Activated T-cell treated with anti-CD3 and anti-CD28 coated beads, Interleukin-2, amount 50 U/mL, for 72 hours (primary cell): Measurements from ENCODE around the gene FHL1. TPM values are rescaled to one million over a fixed set of nuclear protein-coding genes. Genes with fewer than 3 reads are reported as not detected.
"Not testable (repeated sequence)": the region's sequence is repeated elsewhere in the genome, so short reads cannot be mapped to it uniquely, and the experiment has no call there.

Experiments used
- ATAC-seq, 2 donors: fragments of 150-1000 bp; cut with Tn5 transposase; replicated peaks in 1 of 2; 2 replicates each; pipeline ENCODE4 v1.10.0; 2021; ENCODE audit warnings: moderate library complexity in 2 of 2, mild to moderate bottlenecking in 1 of 2
- DNase-seq, 2 donors: peaks; one replicate each; pipeline ENCODE4 v3.0.0; 2021 to 2022; ENCODE audit warnings: mixed read lengths in 1 of 2
- H3K27ac Mint-ChIP-seq: one replicate; pipeline ENCODE4 v1.8.0; 2022; ENCODE audit warnings: mild to moderate bottlenecking, moderate library complexity, mixed read lengths
- H3K27me3 Mint-ChIP-seq: one replicate; pipeline ENCODE4 v1.8.0; 2022; ENCODE audit warnings: low read depth, mixed read lengths
- H3K36me3 Mint-ChIP-seq, 2 donors: one replicate each; pipeline ENCODE4 v1.8.0; 2022; ENCODE audit warnings: mixed read lengths in 2 of 2, mild to moderate bottlenecking in 1 of 2; ENCODE audit not compliant: insufficient read depth in 2 of 2
- H3K4me1 Mint-ChIP-seq: one replicate; pipeline ENCODE4 v1.8.0; 2022; ENCODE audit warnings: low read depth, mixed read lengths
- H3K4me3 Mint-ChIP-seq, 2 donors: one replicate each; pipeline ENCODE4 v1.8.0; 2022; ENCODE audit warnings: mild to moderate bottlenecking in 2 of 2, mixed read lengths in 2 of 2, moderate library complexity in 2 of 2
- H3K9me3 Mint-ChIP-seq, 2 donors: one replicate each; pipeline ENCODE4 v1.8.0; 2022; ENCODE audit warnings: mixed read lengths in 2 of 2
- total RNA-seq, 2 donors: library from RNA; stranded (reverse); gene quantifications; one replicate each; pipeline ENCODE4 v1.2.3, GENCODE V29; 2022

The FHL1 gene
- total RNA-seq, 2 donors from 2014 or later: 15.7 to 18.7 TPM

DNA sequence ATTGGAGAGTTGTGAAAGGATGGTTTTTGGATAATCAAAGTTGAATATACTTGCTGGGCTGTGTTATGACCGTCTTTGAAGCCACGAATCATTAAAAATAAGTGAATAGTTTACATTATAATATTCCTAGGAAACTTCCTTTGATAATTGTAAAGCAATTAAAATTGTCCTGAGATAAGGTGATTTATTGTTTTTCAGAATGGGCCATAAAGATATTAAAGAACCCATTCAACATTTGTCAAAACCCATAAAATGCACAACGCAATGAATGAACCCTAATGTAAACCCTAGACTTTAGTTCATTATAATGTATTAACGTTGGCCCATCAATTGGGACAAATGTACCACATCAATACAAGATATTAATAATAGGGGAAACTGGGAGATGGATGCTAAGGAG, 11.4 kb downstream of the FHL1 start:
- Mint-ChIP-seq H3K27ac (no peak overlapping the region), H3K27me3 (peaks cover 18% of the 10 kb centered on the region), H3K4me3 (no peak overlapping the region), H3K4me1 (peaks cover 10% of the 10 kb centered on the region), H3K36me3 (no peaks in the 10 kb centered on the region), H3K9me3 (no peaks in the 10 kb centered on the region)
- ATAC-seq (no peak), DNase-seq (no peak)

DNA sequence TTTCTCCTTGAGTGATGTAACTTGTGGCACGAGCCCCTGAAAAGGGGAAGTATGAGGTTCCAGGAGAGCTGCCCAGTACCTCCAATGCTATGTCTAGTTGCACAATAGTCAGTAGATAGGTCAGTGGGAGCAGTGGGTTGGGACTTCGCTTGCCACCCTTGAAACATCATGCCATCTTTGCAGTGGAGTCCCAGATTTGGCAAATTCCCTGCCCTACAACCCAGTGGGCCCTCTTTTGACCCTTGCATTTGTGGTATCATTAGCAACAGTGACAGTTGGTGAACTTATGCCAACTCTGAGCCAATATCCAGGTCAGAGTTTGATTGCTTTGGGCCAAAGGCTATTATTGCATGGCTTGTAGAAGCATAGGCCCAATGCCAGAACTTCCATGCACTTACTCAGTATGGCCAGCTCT, 12.3 kb downstream of the FHL1 start:
- Mint-ChIP-seq H3K27me3 (peaks cover 18% of the 10 kb centered on the region), H3K27ac (no peak overlapping the region), H3K4me1 (peaks cover 10% of the 10 kb centered on the region), H3K36me3 (no peaks in the 10 kb centered on the region), H3K9me3 (no peaks in the 10 kb centered on the region), H3K4me3 (no peak overlapping the region)
- DNase-seq (no peak), ATAC-seq (no peak)

DNA sequence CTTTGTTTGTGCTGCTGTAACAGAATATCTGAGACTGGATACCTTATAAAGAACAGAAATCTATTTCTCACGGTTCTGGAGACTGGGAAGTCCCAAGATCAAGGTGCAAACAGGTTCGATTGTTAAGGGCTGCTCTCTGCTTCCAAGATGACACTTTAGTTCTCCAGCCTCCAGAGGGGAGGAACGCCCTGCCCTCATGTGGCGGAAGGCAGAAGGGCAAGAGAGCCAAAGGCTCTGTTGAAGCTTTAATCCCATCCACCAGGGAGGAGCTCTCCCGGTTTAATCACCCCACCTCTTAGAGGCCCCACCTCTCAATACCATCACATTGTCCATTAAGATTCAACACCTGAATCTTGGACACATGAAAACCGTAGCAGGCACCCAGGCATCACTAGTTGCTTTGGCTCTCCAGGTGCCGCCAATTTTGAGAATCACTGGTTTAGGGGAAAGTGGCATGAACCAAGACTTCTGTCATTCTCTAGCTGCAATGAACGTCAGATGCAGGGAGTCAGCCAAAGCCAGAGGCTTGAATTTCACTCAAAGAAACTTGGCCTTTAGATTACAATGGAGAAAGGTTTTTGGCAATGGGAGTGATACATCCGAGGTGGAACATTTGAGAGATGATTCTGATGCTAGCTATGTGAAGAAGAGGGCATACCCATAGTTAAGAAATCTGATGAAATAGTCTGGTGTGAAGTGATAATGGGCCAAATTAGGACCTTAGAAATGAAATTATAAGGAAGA, 15.7 kb downstream of the FHL1 start:
- H3K27ac Mint-ChIP-seq: no peak overlapping the region
- H3K9me3 Mint-ChIP-seq: no peaks in the 10 kb centered on the region
- H3K4me3 Mint-ChIP-seq: no peak overlapping the region
- peak; percentile 67 to 68 for ATAC-seq
- DNase-seq: peak; percentile 47 to 53
- H3K36me3 Mint-ChIP-seq: no peaks in the 10 kb centered on the region
- no peaks in the 10 kb centered on the region for H3K4me1 Mint-ChIP-seq
- peaks cover 26% of the 10 kb centered on the region for H3K27me3 Mint-ChIP-seq

DNA sequence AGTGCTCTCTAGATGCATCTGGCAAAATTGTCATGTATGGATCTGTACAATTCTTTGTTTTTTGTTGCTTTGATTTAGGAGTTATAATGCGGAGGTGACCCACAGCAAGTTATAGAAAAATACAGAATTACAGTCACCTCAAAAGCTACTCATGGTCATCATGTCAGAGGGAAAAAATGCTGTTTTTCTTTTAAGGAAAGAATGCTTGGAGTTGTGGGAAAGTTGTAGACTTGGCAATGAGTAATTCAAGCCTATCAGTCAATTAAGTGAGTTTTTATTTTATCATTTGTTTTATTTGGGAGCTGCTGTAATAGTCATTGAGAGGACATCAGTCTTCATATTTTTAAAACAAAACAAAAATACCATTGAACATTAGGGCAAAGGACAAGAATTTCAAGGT, 16.4 kb downstream of the FHL1 start:
- H3K27me3 Mint-ChIP-seq: peaks cover 19% of the 10 kb centered on the region
- H3K9me3 Mint-ChIP-seq: no peaks in the 10 kb centered on the region
- no peak for ATAC-seq
- H3K4me3 Mint-ChIP-seq: no peak overlapping the region
- H3K36me3 Mint-ChIP-seq: no peaks in the 10 kb centered on the region
- DNase-seq: no peak
- no peaks in the 10 kb centered on the region for H3K4me1 Mint-ChIP-seq
- no peak overlapping the region for H3K27ac Mint-ChIP-seq

DNA sequence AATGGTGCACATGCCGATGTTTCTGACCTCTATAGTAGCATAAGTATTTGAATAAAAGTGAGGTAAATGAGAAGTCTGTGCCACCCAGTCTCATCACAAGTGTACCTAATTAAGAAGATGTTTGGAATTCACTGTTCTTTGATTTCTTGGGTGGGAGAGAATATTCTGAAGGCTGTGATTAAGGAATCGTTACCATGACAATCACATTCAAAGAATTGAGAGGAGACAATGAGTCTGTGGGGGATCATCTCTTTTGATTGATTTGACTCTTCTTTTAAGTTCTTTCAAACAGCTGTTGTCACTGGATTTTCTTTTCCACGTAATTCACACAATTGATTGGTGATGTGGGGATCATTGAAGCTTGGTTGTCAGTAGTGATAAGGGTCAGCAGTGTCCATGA, 18.1 kb downstream of the FHL1 start:
- Mint-ChIP-seq H3K27me3 (peaks cover 25% of the 10 kb centered on the region), H3K4me3 (no peak overlapping the region), H3K27ac (no peak overlapping the region), H3K4me1 (no peaks in the 10 kb centered on the region), H3K9me3 (no peaks in the 10 kb centered on the region), H3K36me3 (no peaks in the 10 kb centered on the region)
- DNase-seq (no peak), ATAC-seq (no peak)

DNA sequence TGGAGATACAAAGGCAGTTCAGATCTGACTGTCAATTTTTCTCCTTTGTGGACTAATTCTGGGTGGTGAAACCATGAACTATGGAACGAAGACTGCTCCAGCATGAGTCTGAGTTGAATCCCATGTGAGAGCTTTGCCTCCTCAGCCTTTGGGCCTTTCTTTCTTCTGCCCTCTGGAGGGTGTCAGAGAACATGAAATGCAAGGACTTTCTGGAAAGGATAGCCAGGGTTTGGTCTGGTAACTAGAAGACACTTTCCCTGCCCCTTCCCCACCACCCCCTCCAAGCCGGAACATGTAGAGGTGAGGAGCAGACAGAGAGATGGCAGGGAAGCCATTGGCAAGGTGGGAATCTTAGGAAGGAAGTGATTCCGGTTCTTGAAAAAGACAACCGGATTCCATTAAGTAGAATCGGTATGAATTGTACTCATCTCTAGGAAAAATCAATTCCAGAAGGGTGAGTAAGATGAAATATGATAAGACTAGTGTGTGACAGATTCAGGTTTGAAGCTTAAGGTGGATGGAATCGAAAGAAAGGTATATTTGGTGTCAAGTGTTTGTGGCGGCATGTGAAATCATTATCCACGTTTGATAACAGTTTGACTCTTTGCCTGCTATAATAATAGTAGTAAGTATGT, 19.0 kb downstream of the FHL1 start:
- DNase-seq (no peak), ATAC-seq (no peak)
- no peak overlapping the region for H3K4me3 Mint-ChIP-seq
- H3K4me1 Mint-ChIP-seq: no peaks in the 10 kb centered on the region
- no peaks in the 10 kb centered on the region for H3K9me3 Mint-ChIP-seq
- no peaks in the 10 kb centered on the region for H3K36me3 Mint-ChIP-seq
- no peak overlapping the region for H3K27ac Mint-ChIP-seq
- peaks cover 25% of the 10 kb centered on the region for H3K27me3 Mint-ChIP-seq

DNA sequence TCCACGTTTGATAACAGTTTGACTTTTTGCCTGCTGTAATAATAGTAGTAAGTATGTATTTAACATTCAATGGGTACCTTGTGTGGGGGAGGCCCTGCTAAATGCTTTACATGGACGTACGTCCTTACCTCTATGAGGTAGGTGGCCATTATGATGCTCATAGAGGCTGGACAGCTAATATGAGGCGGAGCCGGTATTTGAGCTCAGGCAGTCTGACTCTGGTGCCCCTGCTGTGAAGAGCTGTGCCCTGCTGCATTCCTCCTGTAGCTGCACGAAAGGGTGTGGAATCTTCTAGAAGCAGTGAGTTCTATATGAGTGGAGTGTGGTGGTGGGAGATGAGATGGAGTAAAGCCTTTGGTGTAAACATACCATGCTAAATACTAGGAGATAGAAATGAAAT, 20.7 kb downstream of the FHL1 start:
- H3K27ac Mint-ChIP-seq, H3K4me3 Mint-ChIP-seq, H3K9me3 Mint-ChIP-seq, ATAC-seq, H3K36me3 Mint-ChIP-seq, H3K4me1 Mint-ChIP-seq, DNase-seq: not testable (repeated sequence)
- H3K27me3 Mint-ChIP-seq: peaks cover 19% of the 10 kb centered on the region

DNA sequence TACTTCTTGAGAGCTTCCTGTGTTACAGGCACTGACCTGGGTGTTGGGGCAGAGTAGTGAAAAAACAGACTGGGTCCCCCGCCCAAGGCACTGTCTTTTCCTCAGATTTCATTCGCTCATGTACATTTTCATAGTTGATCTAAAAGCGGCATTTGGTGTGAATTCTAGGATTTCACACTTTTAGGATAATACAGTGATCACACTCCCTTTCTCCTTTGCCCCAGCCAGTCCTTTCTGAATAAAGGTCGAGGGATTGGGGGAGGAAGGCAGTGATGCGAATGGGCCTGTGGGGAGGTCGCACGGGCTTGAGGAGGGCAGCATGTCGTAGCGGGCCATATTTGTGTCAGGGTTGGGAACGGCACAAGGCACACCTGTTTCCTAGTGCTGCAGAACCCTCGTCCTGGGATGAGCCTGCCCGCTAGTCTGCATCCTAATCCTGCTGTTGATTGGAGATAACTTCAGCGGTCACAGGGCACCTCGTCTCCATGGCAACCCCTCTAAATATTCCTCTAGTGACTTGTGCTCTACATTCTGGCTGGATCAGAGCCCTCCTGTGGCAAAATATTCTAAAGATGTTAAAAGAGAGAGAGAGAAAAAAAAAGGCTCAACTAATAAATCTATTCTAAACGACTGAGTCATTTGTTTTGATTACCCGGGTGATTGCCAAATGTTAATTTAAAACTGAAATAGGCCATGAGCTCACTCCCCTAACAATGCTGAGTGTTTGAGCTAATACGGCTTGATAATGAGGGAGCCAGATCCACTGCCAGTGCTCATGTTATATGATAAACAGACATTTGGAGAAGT, 21.8 kb downstream of the FHL1 start:
- H3K9me3 Mint-ChIP-seq: no peaks in the 10 kb centered on the region
- no peak for DNase-seq
- no peak overlapping the region for H3K27ac Mint-ChIP-seq
- no peaks in the 10 kb centered on the region for H3K4me1 Mint-ChIP-seq
- H3K4me3 Mint-ChIP-seq: no peak overlapping the region
- no peak for ATAC-seq
- H3K36me3 Mint-ChIP-seq: no peaks in the 10 kb centered on the region
- H3K27me3 Mint-ChIP-seq: peaks cover 19% of the 10 kb centered on the region

DNA sequence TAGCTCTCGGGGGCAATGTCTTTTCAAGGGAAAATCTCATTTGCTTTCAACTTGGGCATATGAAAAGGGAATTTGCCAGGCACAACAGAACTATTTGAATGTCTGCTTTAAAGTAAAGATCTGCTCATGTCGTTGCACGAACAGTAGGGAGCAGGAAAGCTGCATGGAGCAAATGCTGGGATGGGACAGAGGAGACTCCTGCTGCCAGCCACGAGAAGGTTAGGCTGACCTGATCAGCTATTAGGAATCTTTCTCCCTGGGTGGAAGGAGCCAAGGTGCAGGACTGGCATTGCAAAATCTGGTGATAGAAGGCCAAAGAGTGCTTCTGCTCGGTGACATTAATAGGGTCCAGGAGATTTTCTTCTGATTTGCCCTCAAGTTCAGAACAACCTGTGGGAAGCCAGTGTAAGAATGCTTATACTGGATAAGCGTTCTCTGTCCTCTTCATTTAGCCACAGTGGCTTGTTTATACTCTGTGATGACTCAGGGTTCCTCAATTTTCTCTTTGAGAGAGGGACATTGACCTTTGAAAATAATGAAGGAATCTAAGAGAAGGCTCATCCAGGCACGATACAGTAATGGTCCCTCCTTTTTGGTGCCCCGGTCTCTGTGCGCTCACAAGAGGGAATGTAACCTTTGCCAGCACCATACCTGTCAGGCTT, 22.9 kb downstream of the FHL1 start:
- no peak for DNase-seq
- no peak for ATAC-seq
- no peaks in the 10 kb centered on the region for H3K9me3 Mint-ChIP-seq
- no peak overlapping the region for H3K27ac Mint-ChIP-seq
- H3K36me3 Mint-ChIP-seq: no peaks in the 10 kb centered on the region
- H3K4me3 Mint-ChIP-seq: no peak overlapping the region
- no peaks in the 10 kb centered on the region for H3K4me1 Mint-ChIP-seq
- peaks cover 16% of the 10 kb centered on the region for H3K27me3 Mint-ChIP-seq

DNA sequence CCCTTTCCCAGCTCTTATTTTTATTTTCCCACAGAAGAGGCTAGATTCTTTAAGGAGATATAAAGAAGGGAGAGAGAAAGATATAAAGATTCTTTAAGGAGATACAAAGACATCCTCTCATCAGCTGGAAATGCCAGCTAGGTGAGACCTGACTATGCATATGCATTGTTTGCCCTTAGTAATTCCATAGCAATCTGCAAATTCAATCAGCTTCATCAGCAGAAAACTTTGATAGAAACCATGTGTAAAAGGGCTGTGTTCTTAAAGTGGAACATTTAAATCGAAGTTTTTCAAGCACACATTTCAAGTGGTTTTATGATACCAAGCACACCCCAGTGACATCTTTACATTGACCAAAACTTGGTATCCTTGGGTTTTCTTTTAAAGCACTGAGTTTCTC, 24.1 kb downstream of the FHL1 start:
- Mint-ChIP-seq H3K4me1 (no peaks in the 10 kb centered on the region), H3K27ac (no peak overlapping the region), H3K4me3 (no peak overlapping the region), H3K9me3 (no peaks in the 10 kb centered on the region), H3K36me3 (no peaks in the 10 kb centered on the region), H3K27me3 (peaks cover 12% of the 10 kb centered on the region)
- ATAC-seq (no peak), DNase-seq (no peak)

DNA sequence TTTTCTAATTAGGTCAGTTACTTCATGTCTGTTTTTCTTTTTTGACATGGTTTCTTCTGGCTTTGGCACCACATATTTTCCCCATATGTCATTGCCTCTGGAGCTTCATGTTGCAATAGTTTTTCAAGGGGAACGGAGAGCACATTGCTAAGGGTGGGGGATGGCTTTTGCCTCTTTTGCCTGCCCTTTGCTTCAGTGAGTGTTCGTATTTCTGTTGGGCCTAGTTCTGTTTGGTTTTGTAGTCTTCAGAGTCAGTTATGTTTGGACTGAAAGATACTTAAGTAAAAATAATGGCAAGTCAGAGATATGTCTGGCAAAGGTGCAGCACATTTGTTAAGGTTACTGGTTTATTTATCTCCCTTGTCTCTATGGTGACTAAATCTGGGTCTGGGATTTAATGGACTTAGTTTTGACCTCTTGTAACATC, 29.1 kb downstream of the FHL1 start:
- H3K4me3 Mint-ChIP-seq: no peak overlapping the region
- ATAC-seq: no peak
- H3K36me3 Mint-ChIP-seq: no peaks in the 10 kb centered on the region
- H3K4me1 Mint-ChIP-seq: no peaks in the 10 kb centered on the region
- DNase-seq: no peak
- peaks cover 8% of the 10 kb centered on the region for H3K27me3 Mint-ChIP-seq
- H3K27ac Mint-ChIP-seq: no peak overlapping the region
- no peaks in the 10 kb centered on the region for H3K9me3 Mint-ChIP-seq

DNA sequence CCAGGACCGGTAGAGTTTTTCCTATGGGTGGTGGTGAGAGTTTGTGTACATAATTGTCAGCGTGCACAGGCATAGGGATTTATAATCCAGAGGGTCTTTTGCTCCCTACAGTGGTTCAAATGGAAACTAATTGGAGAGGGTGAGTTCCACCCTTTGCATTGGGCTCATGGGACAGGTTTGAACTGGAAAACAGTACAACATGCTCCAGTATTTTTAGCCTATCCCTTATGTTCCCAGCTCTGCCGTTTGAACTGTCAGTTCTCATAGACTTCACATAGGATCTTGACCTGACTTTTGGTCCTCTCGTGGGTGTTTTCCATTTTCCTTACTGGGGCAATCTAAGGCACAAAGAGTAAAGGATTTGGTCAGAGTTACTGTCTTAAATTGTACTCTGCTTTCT, 31.8 kb downstream of the FHL1 start:
- DNase-seq (no peak), ATAC-seq (no peak)
- Mint-ChIP-seq H3K4me1 (no peaks in the 10 kb centered on the region), H3K27ac (no peak overlapping the region), H3K9me3 (no peaks in the 10 kb centered on the region), H3K36me3 (no peaks in the 10 kb centered on the region), H3K4me3 (no peak overlapping the region), H3K27me3 (peaks cover 8% of the 10 kb centered on the region)

DNA sequence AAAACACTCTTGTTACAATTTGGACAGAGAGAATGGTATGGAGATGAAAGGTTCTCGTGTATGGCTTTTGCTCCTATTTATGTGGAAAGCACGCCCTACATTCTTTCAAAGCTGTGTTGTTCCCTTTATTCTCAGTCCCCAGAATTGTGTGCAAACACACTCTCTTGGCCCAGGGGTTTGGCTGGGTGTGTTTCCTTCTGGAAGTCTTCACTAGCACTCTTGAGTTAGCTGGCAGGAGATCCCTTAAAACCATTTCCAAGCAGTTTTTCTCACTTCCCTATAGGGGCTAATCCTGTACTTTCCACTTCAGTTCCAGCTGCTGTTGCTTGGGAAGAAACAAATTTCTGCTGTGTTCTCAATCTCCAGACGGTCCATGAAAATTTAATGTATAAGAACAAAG, 35.1 kb downstream of the FHL1 start:
- Mint-ChIP-seq H3K9me3 (no peaks in the 10 kb centered on the region), H3K36me3 (no peaks in the 10 kb centered on the region), H3K4me3 (no peak overlapping the region), H3K27ac (no peak overlapping the region), H3K4me1 (no peaks in the 10 kb centered on the region), H3K27me3 (peaks cover 8% of the 10 kb centered on the region)
- no peak for DNase-seq
- no peak for ATAC-seq
